Inflammatory macrophage (primary cell): ENCODE data around the gene MAPK8IP1.

Experiments
- DNase-seq, 2 donors: peaks; one replicate each; pipeline ENCODE4 v3.0.0-alpha.2; 2020 to 2022

Gene MAPK8IP1

DNA sequence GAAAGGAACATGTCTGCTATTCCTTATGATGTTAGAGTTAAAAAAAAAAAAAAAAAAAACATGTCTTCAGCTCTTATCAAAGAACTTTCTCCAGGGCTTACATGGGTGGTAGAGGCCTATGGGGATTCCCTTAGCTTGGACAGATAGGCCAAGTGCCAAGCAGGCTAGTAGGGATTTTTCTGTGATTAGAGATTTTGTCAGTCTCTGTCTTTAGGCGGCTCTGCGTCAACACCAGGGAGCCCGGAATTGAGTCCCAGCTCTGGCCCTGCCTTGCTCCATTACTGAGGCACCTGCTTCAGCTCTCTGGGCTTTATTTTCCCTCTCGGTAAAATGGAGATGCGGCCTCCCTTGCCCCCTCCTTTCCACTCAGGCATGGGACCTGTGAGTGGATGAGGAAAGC lies 25.1 kb upstream of the MAPK8IP1 start:
- DNase-seq, result no peak

DNA sequence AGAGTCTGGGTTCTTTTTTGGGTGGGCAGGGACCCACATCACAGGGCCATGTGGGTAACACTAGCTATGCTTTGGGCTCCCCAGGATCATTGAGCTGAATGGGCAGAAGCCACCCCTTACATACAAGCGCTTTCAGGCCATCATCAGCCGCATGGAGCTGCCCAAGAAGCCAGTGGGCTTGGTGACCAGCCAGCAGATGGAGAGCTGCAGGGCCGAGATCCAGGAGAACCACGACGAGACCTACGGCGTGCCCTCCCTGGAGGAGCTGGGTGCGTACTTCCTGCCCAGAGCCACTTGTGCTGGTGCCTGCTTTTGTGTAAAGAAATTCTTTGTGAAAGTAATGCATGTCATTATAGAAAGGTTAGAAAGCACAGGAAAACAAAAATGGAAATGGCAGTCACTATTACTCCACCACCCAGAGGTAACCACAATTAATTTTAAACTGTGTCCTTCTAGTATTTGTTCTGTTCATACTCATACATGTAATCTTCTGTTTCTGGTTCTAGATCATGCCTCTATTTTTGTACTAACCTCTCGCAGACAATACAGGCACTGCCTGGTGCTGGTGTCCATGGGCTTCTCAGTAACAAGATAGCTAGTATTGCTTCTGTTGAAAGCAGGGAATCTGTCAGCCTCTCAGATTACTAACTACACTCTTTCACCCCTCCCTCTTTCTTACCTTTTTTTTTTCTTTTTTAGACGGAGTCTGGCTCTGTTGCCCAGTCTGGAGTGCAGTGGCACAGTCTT lies 24.5 kb upstream of the MAPK8IP1 start:
- no peak for DNase-seq

DNA sequence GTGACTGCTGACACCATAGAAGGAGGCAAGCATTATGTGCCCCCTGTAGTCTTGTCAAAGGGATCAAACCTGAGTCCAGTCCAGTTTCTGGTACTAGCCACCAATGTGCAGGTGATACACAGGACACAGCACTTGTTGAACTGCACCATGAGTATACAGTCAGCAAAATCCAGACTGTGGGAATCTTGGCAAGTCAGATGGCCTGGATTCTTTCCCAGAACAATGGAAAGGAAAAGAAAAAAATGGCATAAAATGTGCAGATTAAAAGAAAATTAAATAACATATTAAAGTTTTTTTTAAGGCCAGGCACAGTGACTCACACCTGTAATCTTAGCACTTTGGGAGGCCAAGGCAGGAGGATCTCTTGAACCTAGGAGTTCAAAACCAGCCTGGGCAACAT lies 21.4 kb upstream of the MAPK8IP1 start:
- no peak for DNase-seq

DNA sequence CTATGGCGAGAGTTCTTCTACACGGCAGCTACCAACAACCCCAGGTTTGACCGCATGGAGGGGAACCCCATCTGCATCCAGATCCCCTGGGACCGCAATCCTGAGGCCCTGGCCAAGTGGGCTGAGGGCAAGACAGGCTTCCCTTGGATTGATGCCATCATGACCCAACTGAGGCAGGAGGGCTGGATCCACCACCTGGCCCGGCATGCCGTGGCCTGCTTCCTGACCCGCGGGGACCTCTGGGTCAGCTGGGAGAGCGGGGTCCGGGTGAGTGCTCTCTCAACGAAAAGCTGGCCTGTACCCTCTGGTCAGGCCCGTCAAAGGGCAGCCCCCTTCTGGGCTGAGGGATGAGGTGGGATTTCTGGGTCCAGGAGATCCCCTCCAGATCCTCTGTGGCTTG lies 15.9 kb upstream of the MAPK8IP1 start:
- no peak for DNase-seq

DNA sequence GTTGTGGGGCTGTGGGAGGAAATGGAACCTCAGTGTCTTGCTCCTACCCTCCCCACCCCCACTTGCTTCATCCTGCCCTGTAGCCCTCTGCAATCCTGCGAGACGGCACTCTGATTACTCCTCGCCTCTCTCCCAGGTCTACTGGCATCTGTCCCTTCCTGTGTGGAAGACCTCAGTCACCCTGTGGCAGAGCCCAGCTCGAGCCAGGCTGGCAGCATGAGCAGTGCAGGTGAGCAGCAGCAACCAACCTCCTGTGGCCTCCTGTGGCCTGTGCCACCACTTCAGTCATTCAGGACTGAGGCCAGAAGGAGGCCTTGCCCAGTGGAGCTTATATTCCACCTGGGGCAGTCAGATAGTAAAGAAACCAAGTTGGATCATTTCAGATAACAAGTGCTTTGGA lies 14.7 kb upstream of the MAPK8IP1 start:
- no peak for DNase-seq

DNA sequence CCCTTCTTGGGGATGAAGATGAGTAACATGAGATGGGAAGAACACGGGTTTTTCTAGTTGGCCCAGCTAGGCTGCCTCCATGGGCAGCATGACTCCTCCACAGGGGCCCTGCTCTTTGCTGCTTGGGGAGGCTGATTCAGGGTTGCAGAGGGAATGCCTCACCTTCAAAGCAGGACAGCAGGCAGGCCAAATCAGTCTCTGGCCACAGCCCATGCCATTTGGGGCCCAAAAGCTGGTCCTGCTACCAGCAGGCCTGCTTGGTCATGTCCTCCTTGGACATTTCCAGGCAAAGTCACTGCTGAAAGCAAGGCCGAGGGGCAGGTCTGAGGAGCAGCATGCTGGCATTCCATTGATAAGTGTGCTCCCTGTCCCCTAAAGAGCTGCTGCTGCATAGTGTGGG lies 13.8 kb upstream of the MAPK8IP1 start:
- DNase-seq, result no peak

DNA sequence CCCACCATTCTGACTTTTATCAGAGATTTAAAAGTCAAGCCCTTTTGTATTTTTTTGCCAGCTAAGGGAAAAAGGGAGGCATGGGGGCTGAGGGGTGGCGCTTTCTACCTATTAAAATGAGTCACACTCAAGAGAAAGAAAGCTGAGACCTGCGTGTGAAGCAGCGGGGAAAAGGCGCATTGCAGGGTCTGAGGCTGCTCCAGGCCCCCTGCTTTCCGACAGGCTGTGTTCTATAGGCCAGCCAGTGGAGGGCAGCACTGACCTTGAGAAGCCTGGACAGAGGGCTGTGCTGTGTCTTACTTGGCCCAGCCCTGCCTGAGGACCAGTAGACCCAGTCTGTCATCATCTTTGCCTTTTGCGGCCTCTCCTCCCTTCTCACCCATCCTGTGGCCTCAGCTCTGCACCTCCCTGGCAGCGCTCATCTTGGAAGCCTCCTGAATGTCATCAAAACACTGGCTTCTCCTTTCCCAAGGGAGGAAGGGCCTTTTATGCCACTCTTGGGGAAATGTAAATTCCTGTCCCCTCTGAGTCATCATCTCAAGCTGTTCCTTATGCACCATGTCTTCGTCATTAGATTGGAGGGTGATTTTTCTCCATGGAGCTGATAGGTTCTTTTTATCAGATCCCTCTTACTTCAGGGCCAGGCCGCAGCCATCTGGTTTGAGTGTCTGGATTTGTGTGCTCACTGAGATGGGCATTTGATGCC lies 12.6 kb upstream of the MAPK8IP1 start:
- DNase-seq, result peak; percentile 29 to 50

DNA sequence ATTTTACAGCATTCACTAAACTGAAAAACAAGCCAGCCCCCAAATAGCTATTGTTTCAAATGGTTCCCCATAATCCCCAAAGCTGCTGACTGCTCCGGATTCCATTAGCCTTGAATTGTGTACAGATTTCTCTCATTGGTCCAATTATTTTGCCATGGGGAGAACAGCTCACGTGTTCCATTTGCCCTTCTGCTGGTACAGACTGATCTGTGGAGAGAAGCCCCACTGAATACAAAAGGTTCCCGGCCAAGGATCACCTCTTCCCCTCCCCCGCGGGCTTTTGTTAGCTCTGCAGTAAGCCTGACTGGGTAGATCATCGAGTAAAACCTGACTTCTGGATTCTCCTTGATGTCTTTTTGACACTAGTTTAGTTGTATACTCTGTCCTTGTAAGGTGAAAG lies 9.1 kb upstream of the MAPK8IP1 start:
- no peak for DNase-seq

DNA sequence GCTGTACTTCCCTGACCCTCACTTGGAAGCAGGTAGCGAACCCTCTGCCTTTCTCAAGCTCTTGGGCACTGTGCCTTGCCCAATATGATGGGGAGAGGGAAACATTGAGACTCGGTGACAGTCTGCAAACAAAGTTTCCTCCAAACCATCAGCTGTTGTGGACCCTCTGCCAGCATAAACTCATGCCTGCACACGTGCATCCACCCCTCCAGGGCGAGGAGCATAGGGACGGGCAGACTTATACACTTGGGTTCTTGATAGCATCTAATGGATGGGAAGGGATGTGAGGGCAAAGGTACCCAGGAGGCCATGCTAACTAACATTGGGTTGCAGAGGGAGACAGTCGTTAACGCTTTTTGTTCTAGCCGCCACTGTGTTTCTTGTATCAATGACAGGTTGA lies 8.2 kb upstream of the MAPK8IP1 start:
- DNase-seq, result no peak

DNA sequence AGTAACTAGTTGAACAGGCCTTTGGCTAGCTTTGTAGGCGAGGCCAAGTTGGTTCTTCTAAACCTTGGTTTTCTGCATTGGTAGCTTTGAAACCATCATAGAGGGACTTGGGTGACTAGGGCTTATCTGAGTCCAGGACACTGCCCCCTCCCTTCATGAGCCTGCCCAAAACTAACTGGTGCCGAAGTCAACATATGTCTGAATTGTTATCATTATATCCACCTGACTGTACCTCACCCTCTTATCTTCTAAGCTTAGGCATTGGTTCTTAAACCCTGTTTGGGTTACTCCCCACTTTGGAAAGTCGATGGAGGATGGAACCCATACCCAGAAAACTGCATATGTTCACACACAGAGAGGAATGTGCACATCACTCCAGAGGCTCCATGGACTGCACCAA lies 7.6 kb upstream of the MAPK8IP1 start:
- no peak for DNase-seq

DNA sequence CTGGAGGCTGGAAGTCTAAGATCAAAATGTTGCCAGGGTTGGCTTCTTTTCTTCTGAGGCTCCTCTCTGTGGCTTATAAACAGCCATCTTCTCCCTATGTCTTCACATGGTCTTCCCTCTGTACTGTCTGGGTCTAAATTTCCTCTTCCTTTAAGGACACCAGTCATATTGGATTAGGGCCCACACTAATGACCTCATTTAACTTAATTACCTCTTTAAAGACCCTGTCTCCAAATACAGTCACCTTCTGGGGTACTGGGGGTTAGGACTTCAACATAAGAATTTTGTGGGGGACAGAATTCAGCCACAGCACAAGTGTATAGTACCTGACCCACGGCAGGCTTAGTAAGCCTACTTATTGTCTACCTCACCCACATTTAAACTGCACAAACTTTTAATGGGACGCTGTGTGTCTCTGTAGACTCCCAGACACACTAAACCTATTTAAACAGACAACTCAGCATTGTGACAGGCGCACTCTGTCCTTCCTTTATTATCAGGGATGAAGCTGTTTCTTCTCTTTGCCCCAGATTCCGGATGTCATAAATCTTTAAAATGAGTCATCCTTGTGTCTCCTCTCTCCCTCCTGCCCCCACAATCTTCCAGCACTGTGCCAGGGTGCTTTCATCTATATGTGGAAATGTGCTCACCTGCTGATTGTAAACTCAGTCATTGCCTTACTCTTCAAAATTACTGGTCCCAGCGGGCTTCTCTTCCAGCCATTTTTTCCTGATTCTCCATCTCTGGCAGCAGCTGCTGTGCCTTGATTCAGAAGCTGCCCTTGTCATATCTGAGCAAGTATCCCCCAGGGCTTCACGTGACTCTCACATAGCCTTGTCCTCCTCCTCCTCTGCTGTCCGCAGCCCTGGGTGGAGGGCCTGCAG lies 5.4 kb upstream of the MAPK8IP1 start:
- no peak for DNase-seq

DNA sequence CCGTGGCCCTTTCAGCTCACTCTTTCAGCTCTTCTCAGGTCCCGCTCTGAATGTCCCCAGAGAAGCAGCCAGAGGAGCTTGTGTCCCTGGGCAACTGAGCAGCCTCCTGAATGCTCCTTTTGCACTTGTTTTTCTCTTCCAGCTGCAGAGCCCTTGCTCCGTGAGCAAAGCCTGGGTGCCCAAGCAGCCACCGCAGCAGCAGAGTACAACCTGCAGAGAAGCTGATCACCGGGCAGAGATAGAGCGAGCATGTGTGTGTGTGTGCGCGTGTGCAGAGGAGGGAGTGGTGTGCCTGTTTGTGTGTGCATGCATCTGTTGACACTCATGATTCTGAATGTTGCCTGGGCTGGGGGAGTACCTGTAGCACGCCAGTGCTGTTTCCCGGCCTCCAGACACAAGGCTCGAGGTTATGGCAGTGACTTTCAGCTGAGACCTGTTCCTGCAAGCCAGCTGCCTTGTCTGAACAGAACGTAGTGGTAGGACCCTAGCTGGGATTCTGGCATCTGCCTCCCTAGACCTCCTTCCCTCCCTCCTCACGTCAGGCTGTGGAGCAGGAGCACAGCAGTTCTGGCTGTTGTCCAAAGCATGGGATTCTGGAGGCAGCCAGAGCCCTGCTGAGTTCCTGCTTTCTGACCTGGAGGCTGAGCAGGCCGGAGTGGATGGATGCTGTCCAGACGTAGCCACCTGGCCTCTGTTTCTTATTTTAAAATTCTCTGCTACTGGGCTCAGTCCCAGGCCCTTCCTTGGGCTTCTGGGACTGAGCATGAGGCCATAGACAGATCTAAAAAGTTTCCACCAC lies 4.5 kb upstream of the MAPK8IP1 start:
- no peak for DNase-seq

DNA sequence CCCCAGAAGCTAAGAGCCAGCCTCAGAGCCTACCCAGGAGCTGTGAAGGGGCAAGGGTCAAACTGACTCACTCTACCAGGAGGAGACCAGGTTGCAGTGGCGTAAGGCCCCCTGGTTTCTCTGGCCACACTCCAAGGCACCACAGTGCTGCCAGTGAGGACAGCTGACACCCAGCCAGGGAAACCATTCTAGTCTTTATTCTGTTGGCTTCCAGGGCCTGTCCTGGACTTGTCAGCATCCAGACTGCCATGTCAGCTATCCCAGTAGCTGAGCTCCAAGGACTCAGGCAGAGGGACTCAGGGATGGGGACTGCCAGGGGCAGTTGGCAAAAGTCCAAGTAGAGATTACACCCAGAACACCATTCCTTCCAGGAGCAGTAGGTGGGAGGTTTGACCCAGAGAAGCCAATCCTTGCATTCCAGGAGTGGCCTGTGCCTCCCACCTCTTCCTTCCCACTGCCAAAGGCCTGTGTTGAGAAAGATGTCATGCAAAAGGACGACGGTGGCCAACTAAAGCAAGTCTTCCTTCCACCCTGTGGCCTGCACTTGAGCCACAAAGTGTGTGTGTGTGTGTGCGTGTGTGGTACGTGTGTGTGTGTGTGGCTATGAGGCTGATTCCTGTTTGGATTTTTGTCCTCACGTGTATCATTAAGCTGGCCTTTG lies 3.6 kb upstream of the MAPK8IP1 start:
- peak in 1 of 2 donors; percentile 42 for DNase-seq

DNA sequence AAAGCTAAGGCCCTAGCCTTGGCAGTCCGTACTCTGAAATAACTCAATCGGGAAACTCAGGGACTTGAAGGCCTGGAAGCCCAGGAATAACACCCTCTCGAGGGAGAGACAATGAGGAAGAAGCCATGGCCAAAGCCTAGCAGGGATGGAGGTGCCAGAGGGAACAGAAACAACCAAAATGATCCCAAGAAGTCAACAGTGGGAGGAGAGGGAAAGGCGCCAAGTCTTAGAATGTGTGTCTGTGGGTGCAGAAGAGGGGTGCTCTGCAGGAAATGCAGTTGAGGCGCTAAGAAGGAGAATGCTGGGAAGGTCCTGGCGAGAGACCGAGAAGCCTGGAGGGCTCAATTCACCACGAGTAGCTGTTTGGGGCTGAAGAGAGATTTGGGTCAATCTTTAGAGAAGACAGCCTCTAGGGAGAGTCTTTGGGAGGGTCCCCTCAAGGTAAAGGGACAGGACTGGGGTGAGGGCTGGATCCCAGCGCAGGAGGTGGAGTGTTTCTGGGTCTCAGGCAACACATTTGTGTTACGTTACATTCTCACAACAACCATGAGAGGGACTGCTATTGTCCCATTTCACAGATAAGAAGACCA lies 760 bp upstream of the MAPK8IP1 start:
- no peak for DNase-seq

DNA sequence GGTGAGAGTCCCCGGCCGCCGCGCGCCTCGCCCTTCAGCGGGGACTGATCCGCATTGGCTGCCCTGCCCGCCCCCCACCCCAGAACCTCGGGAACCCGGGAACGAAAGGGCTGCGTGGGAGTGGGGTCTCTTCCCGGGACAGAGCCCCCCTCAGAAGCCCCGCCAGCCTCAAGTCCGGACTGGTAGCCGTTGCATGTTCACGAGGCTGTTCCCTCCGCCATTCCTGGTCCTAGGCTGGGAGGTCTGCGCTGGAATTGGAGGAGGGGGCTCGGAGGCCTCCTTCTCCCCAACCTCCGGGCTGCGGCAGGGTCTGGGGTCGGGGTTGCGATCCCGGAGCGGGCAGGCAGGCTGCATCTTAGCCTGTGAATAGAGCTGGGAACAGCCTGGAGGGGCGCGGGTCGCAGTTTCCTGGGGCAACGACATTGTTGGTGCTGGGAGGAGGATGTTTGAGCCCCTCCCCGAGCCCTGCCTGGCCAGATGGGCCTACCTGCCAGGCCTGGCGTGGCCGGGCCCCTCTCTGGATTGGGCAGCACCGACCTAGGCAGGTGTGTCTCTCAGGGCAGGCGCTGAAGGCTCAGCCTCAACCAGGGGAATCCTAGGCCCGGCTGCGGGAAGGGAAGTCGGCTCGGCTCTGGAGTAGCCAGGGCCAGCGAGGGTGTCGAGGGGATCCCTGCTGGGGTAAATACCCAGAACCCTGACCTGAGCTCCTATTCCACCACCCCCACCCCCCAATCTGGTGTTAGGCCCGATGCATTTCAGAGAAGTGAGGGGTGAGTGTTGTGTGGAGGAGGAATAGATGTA lies 670 bp downstream of the MAPK8IP1 start:
- DNase-seq, result no peak

DNA sequence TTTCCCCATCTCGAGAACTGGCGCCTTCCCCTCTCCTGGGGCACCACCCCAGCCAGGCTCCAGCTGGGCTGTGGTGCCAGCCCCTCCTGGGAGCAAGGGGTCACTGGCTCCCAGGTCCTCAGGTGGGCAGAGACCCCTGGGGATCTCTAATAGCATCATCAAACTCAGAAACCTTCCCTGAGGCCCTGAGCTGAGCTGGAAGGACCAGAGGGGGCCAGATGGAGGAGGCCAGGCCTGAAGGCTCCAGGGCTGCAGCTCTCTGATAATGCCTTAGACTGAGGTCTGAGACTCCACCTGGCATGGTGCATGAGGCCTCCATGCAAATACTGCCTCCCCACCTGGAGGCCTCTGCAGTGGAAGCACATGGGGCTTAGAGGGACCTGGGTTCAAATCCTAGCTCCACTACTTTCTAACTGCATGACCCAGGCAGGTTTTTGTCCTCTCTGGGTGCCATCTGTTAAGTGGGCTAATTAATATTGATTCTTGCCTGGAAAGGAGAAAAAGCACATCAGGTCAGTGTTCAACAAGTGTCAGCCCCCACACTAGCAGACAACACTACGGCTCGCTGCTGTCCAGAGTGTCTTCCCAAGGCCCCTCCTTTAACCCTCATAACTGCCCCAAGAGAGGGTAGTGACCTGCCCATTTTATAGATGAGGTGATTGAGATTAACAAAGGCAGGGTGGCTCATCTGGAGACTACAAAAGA lies 1.5 kb downstream of the MAPK8IP1 start:
- DNase-seq, result no peak

DNA sequence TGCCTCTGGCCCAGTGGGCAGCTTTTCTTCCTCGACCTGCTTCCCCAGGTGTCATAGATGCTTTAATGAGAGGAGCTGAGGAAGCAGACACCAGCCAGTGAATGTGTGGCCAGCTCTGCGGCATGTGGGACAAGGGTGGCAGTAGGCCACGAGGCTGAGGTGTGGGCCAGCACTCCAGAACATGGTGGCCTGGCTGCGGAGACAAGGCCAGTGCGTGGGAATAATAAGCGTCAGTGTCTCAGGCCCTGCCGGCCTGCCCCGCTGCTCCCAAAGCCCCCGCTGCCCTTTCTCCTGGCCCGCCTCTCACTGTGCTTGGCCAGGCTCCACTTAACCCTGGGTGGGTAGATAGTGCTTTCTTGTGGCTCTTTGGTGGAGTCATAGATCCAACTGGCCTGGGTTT lies 2.1 kb downstream of the MAPK8IP1 start:
- DNase-seq, result no peak

DNA sequence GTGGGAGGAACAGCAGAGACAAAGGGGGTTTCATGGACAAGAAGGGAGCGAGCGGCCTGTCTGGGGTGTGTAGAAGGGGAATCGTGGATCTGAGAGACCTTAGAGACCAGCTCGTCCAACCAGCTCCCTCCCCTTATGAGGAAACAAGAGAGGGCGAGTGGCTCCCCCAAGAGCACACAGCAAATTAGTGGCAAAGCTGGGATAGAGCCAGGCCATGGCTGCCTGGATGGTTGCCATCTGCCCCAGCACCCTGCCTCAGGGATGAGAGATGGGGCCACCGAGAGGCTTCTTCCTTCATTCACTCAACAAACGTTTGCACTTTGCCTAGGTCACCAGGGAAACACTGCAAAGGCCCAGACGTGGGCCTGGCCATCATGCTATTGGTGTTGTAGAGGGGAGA lies 4.1 kb downstream of the MAPK8IP1 start:
- DNase-seq, result no peak

DNA sequence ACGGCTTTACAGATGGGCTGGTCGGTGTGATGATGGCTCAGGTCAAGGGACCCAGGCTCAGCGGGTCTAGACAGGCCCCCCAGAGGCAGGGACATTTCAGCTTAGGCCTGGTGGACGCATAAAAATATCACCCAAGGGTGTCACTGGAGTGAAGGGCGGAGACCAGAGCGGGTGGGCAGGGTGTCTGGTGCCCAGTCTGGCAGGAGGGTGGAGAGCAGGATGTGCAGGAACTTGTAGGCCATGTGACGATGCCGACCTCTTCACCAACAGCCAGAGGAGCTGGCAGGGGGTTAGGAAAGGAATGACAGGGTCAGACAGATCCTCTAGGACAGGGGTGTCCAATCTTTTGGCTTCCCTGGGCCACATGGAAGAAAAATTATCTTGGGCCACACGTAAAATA lies 4.5 kb downstream of the MAPK8IP1 start:
- no peak for DNase-seq

DNA sequence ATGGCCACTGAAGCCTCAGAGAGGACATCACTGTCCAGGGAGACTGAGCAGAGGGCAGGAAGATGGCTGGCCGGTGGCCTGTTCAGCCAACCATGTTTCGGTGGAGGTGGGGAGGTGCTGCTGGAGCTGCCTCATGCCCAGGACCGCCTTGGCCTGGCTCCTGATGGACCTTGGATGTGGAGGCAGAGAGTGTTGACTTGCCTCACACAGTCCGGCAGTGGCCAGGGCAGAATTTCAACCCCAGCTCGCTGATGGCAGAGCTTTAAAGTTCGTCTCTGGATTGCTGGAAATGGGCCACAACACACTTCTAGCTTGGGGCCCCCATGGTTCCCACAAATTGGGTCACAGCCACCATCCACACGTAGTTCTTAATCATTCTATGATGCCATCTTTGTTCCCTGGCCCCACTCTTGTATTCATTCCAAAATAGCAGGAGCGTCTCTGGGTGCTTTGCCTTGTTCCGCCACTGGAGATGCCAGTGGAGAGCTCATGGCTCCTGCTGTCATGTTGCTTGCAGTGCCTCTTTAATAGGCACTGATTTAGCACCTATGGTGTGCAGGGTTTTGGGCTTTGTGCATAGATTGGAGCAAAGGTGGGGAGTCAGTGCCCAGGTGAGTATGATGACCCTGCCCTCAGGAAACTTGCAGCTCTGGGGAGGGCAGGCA lies 5.6 kb downstream of the MAPK8IP1 start:
- no peak for DNase-seq
